ENCODE results near the gene KLK4.

GRCh38 chr19:50939596-50939995 is 28.4 kb upstream of the KLK4 start:
- no peak for TF ChIP-seq CTCF (IDR thresholded peaks at IDR 0.05)
- no peak for TF ChIP-seq POLR2A (IDR thresholded peaks at IDR 0.05)

Measured in thyroid gland (tissue), 4 donors.